HG03571 (cell line): ENCODE measurements around the gene FNIP1.
"Not testable (repeated sequence)": the region's sequence is repeated elsewhere in the genome, so short reads cannot be mapped to it uniquely, and the experiment has no call there.

Experiments
- ATAC-seq: cut with Tn5 transposase; IDR thresholded peaks from one replicate; pipeline ENCODE4 v1.9.1; 2021; ENCODE audit not compliant: unreplicated experiment

Gene FNIP1

DNA sequence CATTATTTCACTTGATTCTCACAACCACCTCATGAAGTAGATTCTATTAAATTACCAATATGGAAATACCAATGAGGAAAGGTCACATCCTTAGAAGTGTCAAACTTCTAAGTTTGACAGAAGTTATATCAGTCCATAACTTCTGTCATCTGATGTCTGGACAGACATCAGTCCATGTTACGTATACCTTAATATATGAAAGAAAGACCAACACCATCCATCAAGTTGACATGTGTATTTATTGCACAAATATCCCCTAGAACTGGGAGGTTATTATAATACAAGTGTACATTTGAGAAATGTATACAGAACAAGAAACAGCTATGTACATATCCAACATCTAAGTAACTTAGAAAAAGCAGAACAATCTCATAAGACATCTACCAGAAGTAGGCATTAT lies 155.3 kb downstream of the FNIP1 start:
- ATAC-seq = no peak

GRCh38 chr5:131640043-131640856 lies 156.6 kb downstream of the FNIP1 start:
- no peak for ATAC-seq

DNA sequence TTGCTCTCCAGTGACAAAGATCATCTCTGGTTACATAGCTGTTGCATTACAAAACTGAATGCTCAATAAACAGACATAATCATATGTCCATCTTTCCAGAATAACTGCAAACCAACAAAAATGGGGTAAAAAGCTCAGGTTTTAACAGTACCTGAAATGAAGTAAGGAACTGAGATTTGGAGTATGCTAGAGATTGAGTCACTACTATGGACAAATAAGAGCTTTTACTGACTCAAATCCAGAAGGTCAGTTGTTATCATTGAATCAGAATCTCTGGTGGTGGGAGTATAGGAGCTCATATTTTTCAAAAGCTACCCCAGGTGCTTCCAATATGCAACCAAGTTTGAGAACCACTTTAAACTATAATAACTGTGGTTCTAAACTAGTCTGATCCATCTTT lies 157.7 kb downstream of the FNIP1 start:
- no peak for ATAC-seq

GRCh38 chr5:131637694-131638093 lies 159.1 kb downstream of the FNIP1 start:
- no peak for ATAC-seq

DNA sequence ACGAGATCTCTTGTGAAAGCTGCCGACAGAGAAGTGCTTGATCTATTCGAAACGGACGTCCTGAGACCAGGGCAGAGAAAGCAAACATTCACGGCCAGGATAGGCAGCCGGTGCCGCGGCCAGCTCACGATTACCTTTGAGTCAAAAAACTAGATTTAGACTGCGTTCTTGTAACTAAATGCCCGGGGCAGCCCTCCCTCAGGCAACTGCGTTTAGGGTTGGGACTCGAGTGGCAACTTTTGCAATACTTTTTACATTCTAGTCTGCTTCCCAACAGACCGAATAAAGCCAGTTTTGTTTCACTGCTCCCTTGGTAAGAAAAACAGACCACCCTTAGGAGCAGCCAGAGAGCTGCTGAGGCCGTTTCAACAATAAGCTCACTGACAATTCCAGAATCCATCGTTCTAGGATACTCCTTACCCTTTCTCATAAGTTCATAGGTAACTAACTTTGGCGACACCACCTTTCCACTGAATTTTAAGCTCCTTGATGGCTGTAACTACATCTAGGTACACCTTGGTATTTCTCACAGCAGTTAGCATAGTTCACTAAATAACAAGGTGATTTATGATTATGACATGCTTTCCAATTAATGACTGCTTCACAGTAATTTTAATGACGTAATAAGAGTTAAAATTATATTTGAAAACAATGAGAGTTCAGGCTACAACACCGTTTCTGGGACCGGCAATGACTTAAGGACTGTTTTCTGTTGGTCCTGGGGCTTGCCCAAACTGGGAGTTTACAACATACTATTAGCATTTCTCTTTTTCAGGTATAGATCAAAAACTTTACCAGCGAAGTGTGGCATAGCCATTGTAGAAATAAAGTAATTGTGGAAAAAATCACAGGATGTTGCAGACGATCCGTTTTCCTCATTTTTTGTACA lies 160.9 kb downstream of the FNIP1 start:
- ATAC-seq = no peak

GRCh38 chr5:131634996-131635683 lies 161.7 kb downstream of the FNIP1 start, which contains the start of gene RAPGEF6:
RAPGEF6 (minus strand) TSS chr5:131635229; CDS start chr5:131635030, 199 bp downstream.
- ATAC-seq = peak; percentile 88

GRCh38 chr5:131634666-131634995 lies 162.2 kb downstream of the FNIP1 start:
- ATAC-seq = peak; percentile 15

GRCh38 chr5:131634238-131634637 lies 162.6 kb downstream of the FNIP1 start:
- no peak for ATAC-seq

GRCh38 chr5:131633830-131634229 lies 163.0 kb downstream of the FNIP1 start:
- ATAC-seq = no peak

DNA sequence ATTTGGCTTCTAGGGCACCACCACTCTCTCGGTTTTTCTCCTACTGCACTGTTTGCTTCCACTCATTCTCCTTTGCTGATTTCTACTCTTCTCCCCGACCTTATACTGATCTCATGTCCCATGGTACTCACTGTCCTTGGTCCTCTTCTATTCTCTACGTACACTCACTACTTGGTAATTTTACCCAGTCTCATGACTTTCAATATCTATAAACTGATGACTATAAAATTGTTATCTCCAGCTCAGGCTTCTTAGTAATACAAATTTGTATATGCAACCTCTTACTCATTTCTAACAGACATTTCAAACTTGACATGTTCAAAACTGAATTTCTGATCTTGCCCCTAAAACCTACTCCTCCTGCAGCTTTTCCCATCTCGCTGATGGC lies 165.9 kb downstream of the FNIP1 start:
- ATAC-seq = no peak

DNA sequence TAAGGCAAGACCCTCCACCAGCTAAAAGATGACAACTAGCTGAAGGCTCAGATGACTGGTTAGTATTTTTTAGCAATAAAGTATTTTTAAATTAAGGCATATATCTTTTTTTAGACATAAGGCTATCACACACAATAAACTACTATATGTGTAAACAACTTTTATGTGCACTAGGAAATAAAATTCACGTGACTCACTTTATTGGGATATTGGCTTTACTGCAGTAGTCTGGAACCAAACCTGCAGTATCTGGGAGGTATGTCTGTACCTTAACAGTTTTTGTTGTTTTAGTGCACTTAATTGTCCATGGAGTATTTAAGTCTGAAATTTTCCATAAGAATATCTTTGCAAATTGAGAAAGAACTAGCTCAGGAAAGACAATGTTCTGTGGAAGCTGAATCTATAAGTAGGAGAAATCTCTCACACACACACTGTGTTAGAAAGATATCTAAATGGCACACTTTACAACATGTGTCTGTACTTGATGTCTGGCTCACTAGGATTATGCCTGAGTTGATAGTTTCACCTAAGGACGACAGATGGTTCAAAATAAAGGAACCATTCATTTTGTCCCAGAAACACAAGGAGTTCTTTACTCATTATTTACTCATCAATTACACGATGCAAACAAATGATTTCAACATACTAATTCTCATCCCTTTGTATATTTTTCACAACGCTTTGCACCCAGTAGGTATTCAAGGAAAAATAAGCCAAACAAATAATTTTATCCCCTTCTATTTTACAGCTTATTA lies 166.4 kb downstream of the FNIP1 start:
- no peak for ATAC-seq

- ATAC-seq = no peak
Measured at GRCh38 chr5:131628990-131629389, 167.8 kb downstream of the FNIP1 start.

- ATAC-seq = no peak
Measured at GRCh38 chr5:131627207-131627865, 169.5 kb downstream of the FNIP1 start.

DNA sequence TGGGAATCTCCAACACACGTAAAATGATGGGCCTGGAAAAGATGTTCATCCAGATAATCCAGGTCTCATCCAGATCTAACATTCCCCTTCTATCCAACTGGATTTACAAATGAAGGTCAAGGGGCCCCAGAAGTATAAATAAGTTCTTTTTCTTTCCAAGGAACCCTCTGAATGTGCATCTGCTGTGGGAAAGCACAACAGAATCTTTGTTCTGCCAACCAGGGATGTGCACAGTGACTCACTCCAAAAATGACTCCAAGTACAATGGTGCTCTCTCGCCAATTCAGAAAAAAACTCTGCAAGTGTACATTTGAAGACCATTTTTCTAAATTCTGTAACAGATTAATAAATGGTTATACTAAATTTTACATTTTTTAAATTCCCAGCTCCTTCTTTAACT lies 174.2 kb downstream of the FNIP1 start:
- no peak for ATAC-seq

DNA sequence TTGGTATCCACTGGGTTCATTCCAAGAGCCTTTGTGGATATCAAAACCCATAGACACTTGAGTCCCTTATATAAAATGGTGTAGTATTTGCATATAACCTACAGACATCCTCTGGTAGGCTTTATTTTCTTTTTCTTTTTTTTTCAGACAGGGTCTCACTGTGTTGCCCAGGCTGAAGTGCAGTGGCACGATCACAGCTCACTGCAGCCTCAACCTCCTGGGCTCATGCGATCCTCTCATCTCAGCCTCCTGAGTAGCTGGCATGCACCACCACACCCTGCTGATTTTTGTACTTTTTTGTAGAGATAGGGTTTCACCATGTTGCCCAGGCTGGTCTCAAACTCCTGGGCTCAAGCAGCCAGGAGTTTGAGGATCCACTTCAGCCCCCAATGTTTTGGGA lies 175.7 kb downstream of the FNIP1 start:
- not testable (repeated sequence) for ATAC-seq

DNA sequence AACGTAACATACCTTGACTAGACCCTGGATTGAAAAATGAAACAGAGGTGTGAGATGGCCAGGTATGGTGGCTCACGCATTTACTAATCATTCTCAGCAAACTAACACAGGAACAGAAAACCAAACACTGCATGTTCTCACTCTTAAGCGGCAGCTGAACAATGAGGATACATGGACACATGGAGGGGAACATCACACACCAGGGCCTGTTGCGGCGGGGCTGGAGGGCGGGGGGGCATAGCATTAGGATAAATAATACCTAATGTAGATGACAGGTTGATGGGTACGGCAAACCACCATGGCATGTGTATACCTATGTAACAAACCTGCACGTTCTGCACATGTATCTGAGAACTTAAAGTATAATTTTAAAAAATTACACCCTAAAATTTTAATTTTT lies 177.7 kb downstream of the FNIP1 start:
- ATAC-seq = no peak

DNA sequence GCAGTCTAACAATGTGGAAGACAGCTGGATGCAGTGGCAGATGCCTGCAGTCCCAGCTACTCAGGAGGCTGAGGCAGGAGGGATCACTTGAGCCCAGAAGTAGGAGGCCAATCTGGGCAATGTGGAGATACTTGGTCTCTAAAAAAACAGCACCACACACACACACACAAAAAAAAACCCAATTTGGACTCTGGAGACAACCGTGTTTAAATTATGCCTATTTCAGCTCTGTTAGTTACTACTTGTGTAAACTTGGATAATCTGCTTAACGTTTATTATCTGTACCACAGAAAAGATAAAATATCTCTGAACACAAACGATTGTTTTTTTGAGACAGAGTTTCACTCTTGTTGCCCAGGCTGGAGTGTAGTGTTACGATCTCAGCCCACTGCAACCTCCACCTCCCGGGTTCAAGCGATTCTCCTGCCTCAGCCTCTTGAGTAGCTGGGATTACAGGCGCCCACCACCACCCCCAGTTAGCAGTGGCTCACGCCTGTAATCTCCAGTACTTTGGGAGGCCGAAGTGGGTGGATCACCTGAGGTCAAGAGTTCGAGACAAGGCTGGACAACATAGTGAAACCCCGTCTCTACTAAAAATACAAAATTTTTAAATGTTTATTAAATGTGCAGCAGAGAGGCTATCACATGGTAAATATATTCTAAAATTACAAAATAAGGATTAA lies 179.5 kb downstream of the FNIP1 start:
- ATAC-seq = no peak

DNA sequence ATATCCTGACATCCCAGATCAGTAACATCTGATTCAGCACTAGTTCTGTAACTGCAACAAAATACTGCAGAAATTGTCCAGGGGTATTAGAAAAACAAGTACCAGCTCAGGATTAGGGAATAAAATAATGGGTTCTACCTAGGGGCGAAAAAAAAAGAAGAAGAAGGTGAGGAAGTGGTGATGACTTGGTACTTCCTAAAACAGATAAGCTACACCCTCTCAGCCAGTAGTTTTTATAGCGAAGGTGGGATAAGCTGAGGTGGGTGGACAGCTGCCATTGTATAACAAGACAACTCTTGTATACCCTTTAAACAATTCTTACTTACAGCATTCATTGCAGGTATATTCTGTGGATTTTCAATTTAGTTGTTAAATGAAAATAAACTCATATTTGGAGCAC lies 180.9 kb downstream of the FNIP1 start:
- no peak for ATAC-seq

DNA sequence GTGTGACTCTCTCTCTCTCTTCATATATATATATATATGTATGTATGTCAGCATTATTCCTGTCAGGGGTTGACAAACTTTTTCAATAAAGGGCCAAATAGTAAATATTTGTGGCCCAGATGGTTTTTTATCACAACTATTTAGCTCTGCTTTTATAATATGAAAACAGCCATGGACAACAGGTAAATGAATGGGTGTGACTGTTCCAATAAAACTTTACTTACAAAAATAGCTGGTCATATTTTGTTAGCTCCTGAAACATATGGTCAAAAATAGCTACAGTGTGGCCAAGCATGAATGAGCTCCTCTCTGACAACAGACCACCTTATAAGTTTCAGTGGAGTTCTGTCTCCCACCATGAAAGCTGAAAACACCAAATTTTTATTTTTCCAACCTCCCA lies 183.4 kb downstream of the FNIP1 start:
- no peak for ATAC-seq

- ATAC-seq = no peak
Measured at GRCh38 chr5:131611064-131611381, 185.8 kb downstream of the FNIP1 start.
